Central memory CD8-positive, alpha-beta T cell (primary cell): Measurements from ENCODE around the gene SLC5A10.

ENCODE experiments used
- ATAC-seq: fragments of 150-1000 bp; cut with Tn5 transposase; replicated peaks from 2 replicates; pipeline ENCODE4 v1.10.0; 2022; ENCODE audit warnings: mild to moderate bottlenecking, moderate FRiP score, moderate number of reproducible peaks; ENCODE audit not compliant: poor library complexity, severe bottlenecking; ENCODE audit errors: extremely low read depth
- DNase-seq, 2 donors: peaks; one replicate each; pipeline ENCODE4 v3.0.0; 2021; ENCODE audit warnings: low spot score in 2 of 2
- H3K27ac Mint-ChIP-seq: one replicate; pipeline ENCODE4 v1.8.0; 2022; ENCODE audit warnings: low read depth, mild to moderate bottlenecking, moderate library complexity, mixed read lengths
- H3K27me3 Mint-ChIP-seq: one replicate; pipeline ENCODE4 v1.8.0; 2022; ENCODE audit warnings: mixed read lengths
- H3K36me3 Mint-ChIP-seq: one replicate; pipeline ENCODE4 v1.8.0; 2022; ENCODE audit warnings: mild to moderate bottlenecking, moderate library complexity, mixed read lengths; ENCODE audit not compliant: insufficient read depth
- H3K4me1 Mint-ChIP-seq: one replicate; pipeline ENCODE4 v1.8.0; 2022; ENCODE audit warnings: mixed read lengths
- H3K4me3 Mint-ChIP-seq: one replicate; pipeline ENCODE4 v1.8.0; 2022; ENCODE audit warnings: mild to moderate bottlenecking, moderate library complexity, mixed read lengths
- H3K9me3 Mint-ChIP-seq: one replicate; pipeline ENCODE4 v1.8.0; 2022; ENCODE audit warnings: mixed read lengths

Gene SLC5A10

DNA sequence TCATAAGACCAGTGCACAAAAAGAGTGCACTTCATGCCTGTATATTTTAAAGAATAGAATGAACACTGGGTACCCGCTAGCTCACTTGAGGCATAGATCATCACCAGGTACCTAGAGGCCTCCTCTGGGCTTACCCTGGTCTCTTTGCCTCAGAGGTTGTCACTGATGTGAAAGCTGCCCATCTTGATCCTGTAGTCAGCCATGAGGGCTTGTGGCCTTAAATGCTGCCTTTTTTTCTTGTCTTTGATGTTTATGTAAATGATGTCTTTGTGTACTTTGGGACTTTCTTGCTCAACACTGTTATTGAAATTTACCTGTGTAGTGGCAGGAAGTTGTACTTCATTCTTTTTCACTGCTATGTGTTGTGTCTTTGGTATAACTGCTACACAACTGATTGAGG lies 26.8 kb upstream of the SLC5A10 start:
- Mint-ChIP-seq H3K4me1 (peaks cover 22% of the 10 kb centered on the region), H3K27ac (no peak overlapping the region), H3K4me3 (no peak overlapping the region), H3K9me3 (no peaks in the 10 kb centered on the region), H3K36me3 (peaks cover 18% of the 10 kb centered on the region), H3K27me3 (no peaks in the 10 kb centered on the region)
- ATAC-seq (no peak), DNase-seq (no peak)

DNA sequence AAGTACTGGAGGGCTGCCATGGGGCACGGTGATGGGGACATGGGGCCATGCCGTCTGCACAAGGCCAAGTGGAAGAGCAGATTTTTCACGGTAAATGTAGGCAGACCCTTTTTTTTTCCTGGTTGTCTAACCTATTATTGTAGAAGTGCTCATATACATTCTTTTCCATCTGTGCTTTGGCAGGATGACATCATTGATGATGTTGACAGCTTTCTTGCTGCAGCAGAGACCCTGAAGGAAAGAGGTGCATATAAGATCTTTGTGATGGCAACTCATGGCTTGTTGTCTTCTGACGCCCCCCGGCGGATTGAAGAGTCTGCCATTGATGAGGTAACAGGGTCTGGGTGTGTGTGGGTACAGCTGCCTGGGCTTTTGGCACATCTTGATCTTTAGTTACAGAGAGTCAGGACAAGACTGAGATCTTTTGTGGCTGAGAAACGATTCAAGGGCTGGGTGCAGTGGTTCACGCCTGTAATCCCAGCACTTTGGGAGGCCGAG lies 23.3 kb upstream of the SLC5A10 start:
- Mint-ChIP-seq H3K4me3 (no peak overlapping the region), H3K27ac (no peak overlapping the region), H3K27me3 (no peaks in the 10 kb centered on the region), H3K4me1 (peaks cover 15% of the 10 kb centered on the region), H3K9me3 (no peaks in the 10 kb centered on the region), H3K36me3 (peaks cover 32% of the 10 kb centered on the region)
- ATAC-seq, result no peak
- no peak for DNase-seq

DNA sequence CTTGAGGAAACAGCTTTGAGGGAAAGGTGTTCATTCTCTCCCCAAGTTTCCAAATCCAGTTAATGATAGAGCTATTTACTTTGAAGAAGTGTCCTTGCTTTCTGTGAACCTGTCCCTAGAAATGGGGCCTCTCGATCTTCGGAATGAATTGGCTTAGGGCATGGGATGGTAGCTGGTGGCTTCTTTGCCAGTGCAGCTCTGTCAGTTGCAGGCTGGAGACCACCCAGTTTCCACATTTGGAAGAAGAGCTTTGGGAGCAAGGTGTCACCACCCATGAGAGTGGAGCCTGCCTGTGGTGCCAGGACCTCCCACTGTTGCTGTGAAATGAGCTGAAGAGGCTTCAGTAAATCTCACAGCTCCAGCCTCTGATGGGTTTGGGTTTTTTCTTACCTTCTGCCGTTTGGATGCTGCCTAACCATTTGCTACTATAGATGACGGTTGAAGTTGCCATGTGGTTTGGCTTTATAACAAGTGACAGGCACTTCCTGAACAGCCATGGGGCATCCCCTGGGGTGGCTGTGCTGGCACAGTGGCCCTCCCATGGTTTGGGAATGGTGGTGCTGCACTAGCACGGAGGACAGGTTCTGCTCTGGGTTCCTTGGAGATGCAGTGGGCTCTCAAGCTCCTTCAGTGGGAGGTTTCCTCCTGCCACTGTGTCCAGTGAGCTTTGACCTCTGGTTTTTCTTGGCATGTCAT lies 19.5 kb upstream of the SLC5A10 start:
- ATAC-seq, result peak; percentile 54
- no peak for DNase-seq
- Mint-ChIP-seq H3K27me3 (no peaks in the 10 kb centered on the region), H3K4me3 (no peak overlapping the region), H3K27ac (no peak overlapping the region), H3K36me3 (peaks cover 24% of the 10 kb centered on the region), H3K9me3 (no peaks in the 10 kb centered on the region), H3K4me1 (peaks cover 8% of the 10 kb centered on the region)

DNA sequence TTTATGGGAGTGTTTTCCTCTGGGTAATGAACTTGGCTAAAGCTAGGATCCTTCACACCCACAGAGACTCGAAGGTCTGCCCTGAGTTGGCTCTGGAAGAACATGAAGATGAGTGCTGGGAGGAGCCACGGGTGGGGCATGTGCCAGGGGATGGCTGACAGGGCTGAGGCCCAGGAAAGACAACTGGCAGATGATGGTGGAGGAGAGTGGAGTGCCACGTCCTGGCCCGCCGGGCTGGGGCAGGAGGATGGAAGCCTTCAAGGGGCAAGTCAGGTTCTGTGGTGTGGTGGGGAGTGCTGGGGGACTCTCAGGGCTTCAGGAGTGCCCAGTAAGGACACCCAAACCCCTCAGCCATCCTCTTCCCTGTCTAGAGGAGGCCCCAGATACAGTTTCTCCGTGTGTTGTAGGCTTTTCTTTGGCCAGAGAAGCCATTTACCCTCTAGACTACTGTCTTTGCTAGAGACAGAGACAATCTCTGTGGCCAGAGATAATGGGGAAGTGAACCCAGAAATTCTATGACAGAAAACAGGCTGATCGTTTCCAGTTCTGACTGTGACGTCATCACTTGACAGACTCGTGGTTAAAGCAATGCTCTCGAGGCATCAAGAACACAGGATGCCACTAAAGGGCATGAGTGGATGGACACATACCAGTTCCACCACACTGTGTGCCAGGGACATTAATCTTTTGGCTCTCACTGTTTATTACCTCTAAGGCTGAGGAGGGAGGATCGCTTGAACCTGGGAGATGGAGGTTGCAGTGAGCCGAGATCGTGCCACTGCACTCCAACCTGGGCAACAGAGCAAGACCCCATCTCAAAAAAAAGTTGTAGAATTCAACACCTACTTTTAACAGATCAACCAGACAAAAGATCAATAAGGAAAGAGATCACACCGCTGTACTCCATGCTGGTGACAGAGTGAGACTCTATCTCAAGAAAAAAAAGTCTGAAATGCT lies 18.6 kb upstream of the SLC5A10 start:
- Mint-ChIP-seq H3K27ac (no peak overlapping the region), H3K9me3 (no peaks in the 10 kb centered on the region), H3K36me3 (peaks cover 24% of the 10 kb centered on the region), H3K4me3 (no peak overlapping the region), H3K4me1 (peaks cover 8% of the 10 kb centered on the region), H3K27me3 (no peaks in the 10 kb centered on the region)
- DNase-seq (no peak), ATAC-seq (no peak)

DNA sequence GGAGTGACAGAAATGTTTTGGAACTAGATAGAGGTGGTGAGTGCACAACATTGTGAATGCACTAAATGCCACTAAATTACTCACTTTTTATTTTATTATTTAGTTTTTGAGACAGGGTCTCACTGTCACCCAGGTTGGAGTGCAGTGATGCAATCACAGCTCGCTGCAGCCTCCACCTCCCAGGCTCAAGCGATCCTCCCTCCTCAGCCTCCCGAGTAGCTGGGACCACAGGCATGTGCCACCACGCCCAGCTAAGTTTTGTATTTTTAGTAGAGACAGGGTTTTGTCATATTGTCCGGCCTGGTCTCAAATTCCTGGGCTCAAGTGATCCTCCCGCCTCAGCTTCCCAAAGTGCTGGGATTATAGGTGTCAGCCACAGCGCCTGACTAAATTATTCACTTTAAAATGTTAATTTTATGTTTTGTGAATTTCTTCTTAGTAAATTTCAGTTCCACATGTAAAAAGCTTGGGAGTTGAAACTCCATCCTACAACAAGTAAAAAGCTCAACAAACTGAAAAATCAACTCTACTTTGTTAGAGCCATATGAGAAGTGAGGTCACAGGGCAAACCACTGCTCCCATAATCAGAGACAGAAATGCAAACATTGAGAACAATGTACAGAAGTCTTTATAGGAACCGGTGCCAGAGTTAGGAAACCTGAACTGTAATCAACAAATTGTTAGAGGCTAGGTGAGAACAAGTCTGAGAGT lies 13.8 kb upstream of the SLC5A10 start:
- ATAC-seq, result no peak
- Mint-ChIP-seq H3K4me1 (peaks cover 1% of the 10 kb centered on the region), H3K36me3 (no peaks in the 10 kb centered on the region), H3K9me3 (no peaks in the 10 kb centered on the region), H3K27me3 (peaks cover 23% of the 10 kb centered on the region), H3K27ac (no peak overlapping the region), H3K4me3 (no peak overlapping the region)
- DNase-seq, result no peak

DNA sequence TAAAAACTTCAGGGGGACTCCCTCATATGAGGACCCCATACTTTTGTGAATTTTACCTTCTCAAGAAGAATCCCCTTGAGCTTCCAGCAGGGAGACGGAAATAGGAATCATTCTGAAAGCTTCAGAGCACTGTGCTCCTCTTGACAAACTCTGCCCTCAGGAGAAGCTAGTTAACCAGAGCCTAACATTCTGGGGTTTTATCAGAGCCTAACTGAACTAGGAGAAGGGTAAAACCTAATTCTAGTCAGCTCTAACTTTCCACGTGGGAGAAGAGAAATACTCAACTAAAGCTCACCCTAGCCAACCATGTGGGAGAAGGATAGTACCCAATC lies 13.3 kb upstream of the SLC5A10 start:
- H3K4me3 Mint-ChIP-seq, result no peak overlapping the region
- H3K9me3 Mint-ChIP-seq, result no peaks in the 10 kb centered on the region
- peak overlapping the region; percentile 22 for H3K27ac Mint-ChIP-seq
- DNase-seq (no peak), ATAC-seq (no peak)
- H3K36me3 Mint-ChIP-seq, result no peaks in the 10 kb centered on the region
- H3K27me3 Mint-ChIP-seq, result peaks cover 23% of the 10 kb centered on the region
- no peaks in the 10 kb centered on the region for H3K4me1 Mint-ChIP-seq

DNA sequence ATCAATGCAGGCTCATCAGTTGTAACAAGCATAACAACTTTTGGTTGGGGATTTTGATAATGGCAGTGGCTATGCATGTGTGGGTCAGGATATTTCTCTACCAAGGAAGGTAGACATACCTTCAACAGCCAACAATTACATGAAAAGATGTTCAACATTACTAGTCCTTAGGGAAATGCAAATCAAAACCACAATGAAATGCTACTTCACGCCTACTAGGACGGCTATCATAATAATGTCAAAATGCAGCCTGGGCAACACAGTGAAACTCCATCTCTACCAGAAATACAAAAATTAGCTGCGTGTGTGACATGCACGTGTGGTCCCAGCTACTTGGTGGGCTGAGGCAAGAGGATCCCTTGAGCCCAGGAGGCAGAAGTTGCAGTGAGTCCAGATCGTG lies 7.3 kb upstream of the SLC5A10 start:
- ATAC-seq, result no peak
- Mint-ChIP-seq H3K27me3 (peaks cover 53% of the 10 kb centered on the region), H3K4me3 (no peak overlapping the region), H3K4me1 (no peaks in the 10 kb centered on the region), H3K36me3 (no peaks in the 10 kb centered on the region), H3K27ac (no peak overlapping the region), H3K9me3 (no peaks in the 10 kb centered on the region)
- no peak for DNase-seq

DNA sequence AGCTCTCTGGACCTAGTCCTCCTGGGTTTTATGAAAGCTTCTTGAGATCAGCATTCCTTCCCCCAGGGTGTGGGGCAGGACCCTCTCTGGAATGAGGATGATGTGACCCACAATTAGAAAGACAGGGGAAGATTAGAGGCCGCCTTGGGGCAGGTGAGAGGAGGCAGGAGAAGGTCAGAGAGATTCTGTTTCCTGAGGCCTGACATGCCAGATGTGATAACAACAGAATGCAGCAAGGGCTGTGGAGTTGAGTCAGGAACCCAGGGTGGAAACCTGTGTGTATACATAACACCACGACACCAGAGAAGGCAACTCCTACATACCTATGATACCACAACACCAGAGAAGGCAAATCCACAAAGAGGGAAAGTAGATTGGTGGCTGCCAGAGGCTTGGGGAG lies 5.4 kb upstream of the SLC5A10 start:
- no peaks in the 10 kb centered on the region for H3K9me3 Mint-ChIP-seq
- ATAC-seq (no peak), DNase-seq (no peak)
- no peak overlapping the region for H3K4me3 Mint-ChIP-seq
- H3K27me3 Mint-ChIP-seq, result peaks cover 51% of the 10 kb centered on the region
- no peaks in the 10 kb centered on the region for H3K36me3 Mint-ChIP-seq
- H3K4me1 Mint-ChIP-seq, result no peaks in the 10 kb centered on the region
- H3K27ac Mint-ChIP-seq, result no peak overlapping the region

DNA sequence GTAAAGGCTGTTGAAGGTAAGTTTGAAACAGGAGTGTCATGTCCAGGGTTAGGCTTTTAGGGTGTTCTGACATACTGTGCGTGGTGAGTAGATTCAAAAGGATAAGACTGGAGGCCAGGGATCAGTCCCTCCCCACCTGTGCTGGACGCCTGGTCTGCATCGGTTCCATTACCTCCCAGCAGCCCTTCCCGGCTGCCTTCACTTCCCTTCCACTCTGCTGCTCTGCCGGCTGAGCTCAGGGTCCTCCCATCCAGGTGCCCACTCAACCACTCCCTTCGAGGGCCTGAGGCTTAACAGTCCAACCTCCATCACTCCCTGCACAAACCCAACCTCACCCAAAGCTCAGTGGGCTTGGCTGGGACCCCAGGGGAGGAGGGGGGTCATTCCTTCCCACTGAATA lies 4.1 kb upstream of the SLC5A10 start:
- ATAC-seq, result no peak
- Mint-ChIP-seq H3K4me3 (no peak overlapping the region), H3K9me3 (no peaks in the 10 kb centered on the region), H3K27ac (no peak overlapping the region), H3K4me1 (no peaks in the 10 kb centered on the region), H3K36me3 (no peaks in the 10 kb centered on the region), H3K27me3 (peaks cover 44% of the 10 kb centered on the region)
- no peak for DNase-seq

DNA sequence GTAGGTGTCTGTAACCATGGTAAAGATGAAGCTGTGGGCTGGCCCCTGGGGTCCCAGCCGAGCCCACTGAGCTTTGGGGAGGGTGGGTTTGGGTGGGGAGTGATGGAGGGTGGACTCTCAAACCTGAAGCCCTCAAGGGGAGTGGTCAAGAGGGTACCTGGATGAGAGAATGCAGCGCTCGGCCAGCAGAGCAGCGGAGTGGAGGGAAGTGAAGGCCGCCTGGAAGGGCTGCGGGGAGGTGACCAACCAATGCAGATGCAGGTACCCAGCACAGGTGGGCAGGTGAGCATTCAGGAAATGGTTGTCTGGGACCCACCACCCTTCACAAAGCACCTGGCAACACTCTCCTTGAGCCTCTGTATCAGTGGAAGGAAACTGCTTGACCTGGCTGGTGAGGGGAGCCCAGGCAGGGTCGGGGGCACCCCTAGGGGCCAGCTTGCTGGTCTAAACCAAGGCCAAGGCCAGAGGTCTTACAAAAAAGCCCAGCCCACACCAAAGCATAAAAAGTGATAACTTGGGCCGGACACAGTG lies 3.4 kb upstream of the SLC5A10 start:
- no peaks in the 10 kb centered on the region for H3K9me3 Mint-ChIP-seq
- no peaks in the 10 kb centered on the region for H3K4me1 Mint-ChIP-seq
- H3K27me3 Mint-ChIP-seq, result peaks cover 44% of the 10 kb centered on the region

DNA sequence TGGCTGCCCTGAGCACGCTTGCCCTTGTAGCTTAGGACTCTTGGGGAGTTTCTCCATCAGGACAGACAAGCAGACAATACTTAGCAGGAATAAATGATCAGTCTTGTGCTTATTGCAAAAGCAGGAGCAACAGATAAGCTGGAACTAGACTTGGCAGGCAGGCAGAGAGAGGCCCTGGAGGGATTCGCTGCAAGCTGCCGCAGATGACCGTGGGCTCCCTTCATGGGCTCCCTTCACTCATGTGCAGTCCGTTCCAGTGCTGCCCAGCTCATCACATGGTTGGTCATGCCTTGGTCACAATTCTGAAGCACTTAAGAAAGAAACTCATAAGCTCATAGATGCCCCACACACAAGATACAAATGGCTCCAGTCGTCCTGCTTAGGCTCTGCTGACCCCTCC lies 2.4 kb upstream of the SLC5A10 start:
- no peaks in the 10 kb centered on the region for H3K9me3 Mint-ChIP-seq
- peaks cover 36% of the 10 kb centered on the region for H3K27me3 Mint-ChIP-seq
- no peak overlapping the region for H3K4me3 Mint-ChIP-seq
- no peak for ATAC-seq
- H3K36me3 Mint-ChIP-seq, result no peaks in the 10 kb centered on the region
- H3K27ac Mint-ChIP-seq, result no peak overlapping the region
- H3K4me1 Mint-ChIP-seq, result peaks cover 6% of the 10 kb centered on the region
- no peak for DNase-seq

More for the DNA sequence above, 3.4 kb upstream of the SLC5A10 start:
- Mint-ChIP-seq H3K27ac (no peak overlapping the region), H3K4me3 (no peak overlapping the region), H3K36me3 (no peaks in the 10 kb centered on the region)
- ATAC-seq, result no peak
- DNase-seq, result no peak

DNA sequence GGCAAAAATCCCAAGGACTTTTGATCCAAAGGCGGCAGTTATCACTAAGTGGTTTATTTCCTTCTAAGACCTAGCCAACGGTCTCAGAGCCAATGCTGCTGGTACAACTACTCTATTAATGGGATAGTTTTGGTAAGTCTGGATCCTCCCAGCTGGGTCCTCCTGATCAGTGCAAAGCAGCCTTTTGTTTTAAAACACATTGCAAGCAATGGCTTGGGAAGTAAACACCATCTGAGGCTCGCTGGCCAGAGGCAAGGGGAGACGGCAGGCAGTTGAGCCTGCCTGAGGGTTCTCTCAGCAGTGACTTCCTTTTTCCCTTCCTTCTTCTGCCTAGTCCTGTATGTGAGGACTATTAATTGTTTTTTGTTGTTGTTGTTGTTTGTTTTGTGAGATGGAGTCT lies 1.6 kb upstream of the SLC5A10 start:
- Mint-ChIP-seq H3K27ac (no peak overlapping the region), H3K9me3 (no peaks in the 10 kb centered on the region), H3K27me3 (peaks cover 30% of the 10 kb centered on the region), H3K4me3 (no peak overlapping the region), H3K36me3 (no peaks in the 10 kb centered on the region), H3K4me1 (peaks cover 11% of the 10 kb centered on the region)
- DNase-seq (no peak), ATAC-seq (no peak)
